ENCODE results near the gene RUSF1.

The RUSF1 gene

GRCh38 chr16:31483081-31483480, 25.1 kb downstream of the RUSF1 start, which contains the start of gene SLC5A2:
SLC5A2 (plus strand) TSS chr16:31483123; CDS start chr16:31483137, 14 bp downstream.
- TF ChIP-seq CTCF (IDR thresholded peaks at IDR 0.05; ENCODE audit: low read depth, low read length, missing control alignments): no peak
- Histone ChIP-seq H3K27me3 (replicated peaks) (peaks cover 5% of the 10 kb centered on the region), H3K4me3 (ENCODE audit: low read depth, low read length) (no peak within 1 kb of the TSS), H3K36me3 (replicated peaks) (peaks cover 12% of the 10 kb centered on the region), H3K27ac (no peak within 1 kb of the TSS)
- no peak for DNase-seq
- in situ Hi-C loops (cut with HindIII; ENCODE audit: low pct_ligation_motif_present, low sequenced_read_pairs): no loop called here

GRCh38 chr16:31480851-31481536, 27.2 kb downstream of the RUSF1 start:
- DNase-seq: no peak
- in situ Hi-C loops (cut with HindIII; ENCODE audit: low pct_ligation_motif_present, low sequenced_read_pairs): no loop called here

GRCh38 chr16:31479751-31480150, 28.4 kb downstream of the RUSF1 start:
- TF ChIP-seq CTCF (IDR thresholded peaks at IDR 0.05; ENCODE audit: low read depth, low read length, missing control alignments): no peak
- no peak for DNase-seq
- Histone ChIP-seq H3K36me3 (replicated peaks) (peaks cover 41% of the 10 kb centered on the region), H3K4me3 (ENCODE audit: low read depth, low read length) (no peak overlapping the region), H3K27ac (no peak overlapping the region), H3K27me3 (replicated peaks) (no peaks in the 10 kb centered on the region)
- in situ Hi-C loops (cut with HindIII; ENCODE audit: low pct_ligation_motif_present, low sequenced_read_pairs): no loop called here

More at GRCh38 chr16:31480851-31481536, 27.2 kb downstream of the RUSF1 start:
- H3K27me3 ChIP-seq (replicated peaks): no peaks in the 10 kb centered on the region
- H3K27ac ChIP-seq: no peak overlapping the region
- H3K4me3 ChIP-seq (ENCODE audit: low read depth, low read length): no peak overlapping the region
- no peak for TF ChIP-seq CTCF (IDR thresholded peaks at IDR 0.05; ENCODE audit: low read depth, low read length, missing control alignments)
- H3K36me3 ChIP-seq (replicated peaks): peaks cover 29% of the 10 kb centered on the region

- in situ Hi-C loops (cut with HindIII; ENCODE audit: low pct_ligation_motif_present, low sequenced_read_pairs): no loop called here
- no peak for DNase-seq
- H3K4me3 ChIP-seq (ENCODE audit: low read depth, low read length): no peak overlapping the region
- peaks cover 49% of the 10 kb centered on the region for H3K36me3 ChIP-seq (replicated peaks)
- H3K27me3 ChIP-seq (replicated peaks): no peaks in the 10 kb centered on the region
- TF ChIP-seq CTCF (IDR thresholded peaks at IDR 0.05; ENCODE audit: low read depth, low read length, missing control alignments): no peak
- H3K27ac ChIP-seq: no peak overlapping the region
Observed at GRCh38 chr16:31478956-31479355, 29.2 kb downstream of the RUSF1 start.

- DNase-seq: no peak
- Histone ChIP-seq H3K36me3 (replicated peaks) (peaks cover 58% of the 10 kb centered on the region), H3K27me3 (replicated peaks) (no peaks in the 10 kb centered on the region), H3K27ac (no peak overlapping the region), H3K4me3 (ENCODE audit: low read depth, low read length) (no peak overlapping the region)
- in situ Hi-C loops (cut with HindIII; ENCODE audit: low pct_ligation_motif_present, low sequenced_read_pairs): no loop called here
- TF ChIP-seq CTCF (IDR thresholded peaks at IDR 0.05; ENCODE audit: low read depth, low read length, missing control alignments): no peak
Observed at GRCh38 chr16:31477220-31478216, 30.7 kb downstream of the RUSF1 start.

All from brain microvascular endothelial cell (primary cell).